Inflammatory macrophage (primary cell): ENCODE measurements around the gene MMP2.

Experiments used
- DNase-seq, 2 donors: peaks; one replicate each; pipeline ENCODE4 v3.0.0-alpha.2; 2020 to 2022

The MMP2 gene

DNA sequence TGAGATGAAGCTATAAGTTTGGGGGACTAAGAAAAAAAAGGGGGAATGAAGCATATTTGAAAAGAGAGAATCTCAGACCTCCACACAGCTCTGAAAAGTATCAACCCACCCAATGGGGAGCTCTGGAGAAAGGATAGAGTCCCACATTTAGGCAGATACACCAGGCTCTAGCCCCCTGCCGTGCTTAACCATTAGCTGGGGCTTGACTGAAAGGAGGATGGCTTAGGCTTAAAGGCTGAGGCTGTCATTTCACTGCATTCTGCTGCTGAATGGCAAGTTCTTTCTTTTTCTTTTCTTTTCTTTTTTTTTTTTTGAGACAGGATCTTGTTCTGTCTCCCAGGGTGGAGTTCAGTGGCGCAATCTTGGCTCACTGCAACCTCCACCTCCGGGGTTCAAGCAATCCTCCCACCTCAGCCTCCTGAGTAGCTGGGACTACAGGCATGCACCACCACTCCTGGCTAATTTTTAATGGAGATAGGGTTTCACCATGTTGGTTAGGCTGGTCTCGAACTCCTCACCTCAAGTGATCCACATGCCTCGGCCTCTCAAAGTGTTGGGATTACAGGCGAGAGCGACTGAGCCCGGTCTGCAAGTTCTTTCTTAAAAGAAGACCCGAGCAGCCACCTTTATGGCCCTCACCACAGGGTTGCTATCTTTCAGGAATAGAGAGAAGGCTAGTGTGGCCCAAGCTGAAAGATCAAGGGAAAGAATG, 9.0 kb upstream of the MMP2 start:
- no peak for DNase-seq

DNA sequence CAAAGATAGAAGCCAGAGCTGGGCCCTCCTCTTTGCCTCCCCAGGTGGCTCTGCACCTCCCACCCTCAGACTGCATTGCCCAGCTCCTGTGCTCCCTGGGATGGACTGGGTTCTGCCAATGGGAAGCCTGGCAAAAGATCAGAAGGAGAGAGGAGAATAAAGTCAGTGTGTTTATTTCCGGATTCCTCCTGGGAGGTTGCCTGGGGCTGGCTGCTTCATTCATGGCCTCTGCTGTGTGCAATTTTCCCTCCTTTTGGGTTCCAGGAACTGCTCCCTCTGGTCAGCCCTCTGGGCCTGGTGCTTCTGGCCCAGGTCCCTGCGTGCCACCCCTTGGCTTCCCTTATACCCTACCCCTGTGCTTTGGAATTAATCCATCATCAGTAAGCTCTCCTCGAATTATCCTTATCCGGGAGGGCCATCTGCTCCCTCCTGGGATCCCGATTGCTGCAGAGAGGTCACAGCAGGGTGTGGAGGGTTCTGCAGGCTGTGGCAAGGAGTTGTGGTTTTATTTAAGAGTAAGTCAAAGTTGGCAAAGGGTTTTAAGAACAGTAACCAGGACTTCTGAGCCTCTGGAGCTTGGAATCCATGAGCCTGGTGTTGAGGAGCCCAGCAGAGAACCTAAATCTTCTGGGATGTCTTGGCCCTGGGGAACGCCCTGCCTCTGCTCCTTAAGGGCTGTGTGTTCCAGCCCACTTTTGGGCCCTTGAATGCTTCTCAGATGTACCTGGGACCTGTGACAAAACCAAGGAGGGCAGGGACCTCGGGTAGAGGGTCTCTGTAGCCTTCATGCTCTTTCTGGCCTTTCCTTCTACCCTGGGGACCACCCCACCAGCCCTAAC, 8.2 kb upstream of the MMP2 start:
- DNase-seq = no peak

DNA sequence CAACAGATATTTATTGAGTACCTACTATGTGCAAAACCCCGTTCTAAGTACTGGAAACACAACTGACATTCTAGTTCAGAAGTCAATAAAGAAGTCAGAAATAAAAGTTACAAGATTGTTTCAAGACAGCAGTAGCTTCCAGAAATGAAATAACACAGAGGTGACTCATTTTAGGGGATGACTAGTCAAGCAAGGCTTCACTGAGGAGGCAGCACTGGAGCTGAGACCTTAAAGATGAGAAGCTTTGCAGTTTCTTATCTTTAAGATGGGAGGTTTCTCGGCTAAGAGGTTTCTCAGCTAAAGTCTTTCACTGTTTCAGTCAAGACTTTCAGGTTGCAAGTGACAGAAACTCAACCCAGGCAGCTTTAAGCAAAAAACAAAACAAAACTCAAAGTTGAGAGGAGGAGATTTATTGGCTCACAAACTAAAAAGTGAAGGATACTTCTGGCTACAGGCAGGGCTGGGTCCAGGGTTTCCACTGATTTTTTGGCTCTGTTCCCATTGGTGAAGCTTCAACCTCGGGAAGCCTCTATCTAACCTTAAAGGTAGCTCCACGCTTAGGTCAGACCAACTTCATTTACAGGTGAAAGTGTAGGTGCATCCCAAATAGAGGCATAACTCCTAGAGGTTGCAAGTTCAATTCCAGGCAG, 7.4 kb upstream of the MMP2 start:
- DNase-seq = peak; percentile 23 to 54

DNA sequence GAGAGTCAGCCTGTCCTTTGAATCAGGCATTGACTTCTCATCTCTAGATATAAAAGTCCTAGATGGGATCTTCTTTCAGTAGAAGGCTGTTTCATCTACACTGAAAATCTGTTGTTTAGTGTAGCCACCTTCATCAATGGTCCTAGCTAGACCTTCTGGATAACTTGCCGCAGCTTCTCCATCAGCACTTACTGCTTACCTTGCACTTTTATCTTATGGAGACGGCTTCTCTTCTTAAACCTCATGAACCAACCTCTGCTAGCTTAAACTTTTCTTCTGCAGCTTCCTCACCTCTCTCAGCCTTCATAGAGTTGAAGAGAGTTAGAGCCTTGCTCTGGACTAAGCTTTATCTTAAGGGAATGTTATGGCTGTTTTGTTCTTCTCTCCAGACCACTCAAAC, 5.4 kb upstream of the MMP2 start:
- DNase-seq = no peak

DNA sequence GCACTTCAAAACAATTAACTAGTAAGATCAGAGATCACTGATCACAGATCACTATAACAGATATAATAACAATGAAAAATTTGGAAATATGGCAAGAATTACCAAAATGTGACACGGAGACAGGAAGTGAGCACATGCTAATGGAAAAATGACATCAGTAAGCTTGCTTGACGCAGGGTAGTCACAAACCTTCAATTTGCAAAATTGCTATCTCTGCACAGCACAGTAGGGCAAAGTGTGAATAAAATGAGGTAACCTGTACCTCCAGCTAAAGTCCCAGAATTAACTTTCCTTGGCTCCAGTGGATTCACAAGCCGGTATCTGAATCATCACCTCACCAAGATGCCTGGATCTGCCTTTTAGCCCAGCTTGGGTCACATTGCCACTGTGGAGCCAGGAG, 4.2 kb upstream of the MMP2 start:
- no peak for DNase-seq

DNA sequence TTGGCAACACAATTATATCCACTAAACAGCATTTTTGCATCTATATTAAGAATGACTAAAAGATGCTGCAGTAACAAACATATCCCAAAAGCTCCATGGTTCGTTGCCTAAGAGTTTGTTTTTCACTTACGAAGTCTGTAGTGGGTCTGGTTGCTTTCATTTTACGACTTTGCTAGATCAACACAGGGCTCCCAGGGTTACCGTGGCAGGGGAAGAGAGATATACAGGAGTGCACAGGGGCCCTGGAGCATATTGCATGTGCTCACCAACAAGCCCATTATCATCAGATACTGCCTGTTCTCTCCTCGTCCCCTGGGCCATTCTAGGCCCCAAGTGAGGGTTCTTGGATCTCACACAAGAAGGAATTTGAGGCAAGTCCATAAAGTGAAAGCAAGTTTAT, 3.1 kb upstream of the MMP2 start:
- DNase-seq = no peak

DNA sequence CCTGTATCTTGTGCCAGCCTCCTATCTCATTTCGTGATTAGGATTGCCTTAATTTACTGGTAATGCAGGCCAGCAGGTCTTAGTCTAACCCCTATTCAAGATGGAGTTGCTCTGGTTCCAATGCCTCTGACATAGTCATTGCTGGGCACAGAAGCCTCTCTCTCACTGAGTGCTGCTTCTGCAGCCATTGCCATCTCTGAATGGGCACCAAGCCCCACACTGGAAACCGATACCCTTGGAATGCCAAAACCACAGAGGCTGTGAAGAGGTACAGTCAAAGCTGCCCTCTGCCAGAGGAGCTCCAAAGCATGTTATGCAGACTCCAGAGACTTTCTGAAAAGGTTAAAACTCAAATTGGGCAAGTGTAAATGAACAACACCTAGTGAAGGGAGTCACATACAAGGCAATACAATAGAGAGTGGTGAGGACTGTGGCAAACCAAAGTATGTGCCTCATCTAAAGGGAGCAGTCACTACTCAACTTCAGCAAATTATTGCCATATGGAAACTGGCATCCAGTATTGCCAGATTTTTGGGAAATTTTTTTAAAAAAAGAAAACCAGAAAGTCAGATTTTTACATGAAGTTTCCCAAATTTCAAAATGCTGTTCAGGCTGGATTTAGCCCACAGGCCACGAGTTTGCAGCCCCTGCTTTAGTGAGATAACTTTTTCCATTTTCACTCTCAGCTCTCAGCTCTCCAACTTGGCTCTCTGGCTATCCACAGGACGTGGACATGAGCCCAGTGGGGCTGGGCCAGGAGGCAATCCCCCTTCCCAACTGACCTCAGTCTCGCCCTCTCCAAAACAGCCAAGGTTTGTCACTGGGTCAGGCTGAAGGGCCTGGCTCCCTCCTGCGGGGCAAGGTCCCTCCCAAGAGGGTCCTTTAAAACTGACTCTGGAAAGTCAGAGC, 2.1 kb upstream of the MMP2 start:
- no peak for DNase-seq

DNA sequence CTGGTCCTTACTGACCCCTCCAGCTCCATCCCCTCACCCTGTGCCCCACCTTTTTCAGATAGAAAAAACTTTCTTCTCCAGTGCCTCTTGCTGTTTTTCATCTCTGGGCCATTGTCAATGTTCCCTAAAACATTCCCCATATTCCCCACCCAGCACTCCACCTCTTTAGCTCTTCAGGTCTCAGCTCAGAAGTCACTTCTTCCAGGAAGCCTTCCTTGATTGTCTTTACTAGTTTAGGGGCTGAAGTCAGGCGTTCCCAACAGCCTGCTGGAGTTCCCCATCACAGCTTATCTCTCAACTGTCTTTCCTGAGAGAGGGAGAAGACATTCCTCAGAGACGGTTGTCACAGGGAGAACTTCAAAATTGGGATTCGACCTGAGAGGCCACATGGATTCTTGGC, 1.3 kb upstream of the MMP2 start:
- no peak for DNase-seq

DNA sequence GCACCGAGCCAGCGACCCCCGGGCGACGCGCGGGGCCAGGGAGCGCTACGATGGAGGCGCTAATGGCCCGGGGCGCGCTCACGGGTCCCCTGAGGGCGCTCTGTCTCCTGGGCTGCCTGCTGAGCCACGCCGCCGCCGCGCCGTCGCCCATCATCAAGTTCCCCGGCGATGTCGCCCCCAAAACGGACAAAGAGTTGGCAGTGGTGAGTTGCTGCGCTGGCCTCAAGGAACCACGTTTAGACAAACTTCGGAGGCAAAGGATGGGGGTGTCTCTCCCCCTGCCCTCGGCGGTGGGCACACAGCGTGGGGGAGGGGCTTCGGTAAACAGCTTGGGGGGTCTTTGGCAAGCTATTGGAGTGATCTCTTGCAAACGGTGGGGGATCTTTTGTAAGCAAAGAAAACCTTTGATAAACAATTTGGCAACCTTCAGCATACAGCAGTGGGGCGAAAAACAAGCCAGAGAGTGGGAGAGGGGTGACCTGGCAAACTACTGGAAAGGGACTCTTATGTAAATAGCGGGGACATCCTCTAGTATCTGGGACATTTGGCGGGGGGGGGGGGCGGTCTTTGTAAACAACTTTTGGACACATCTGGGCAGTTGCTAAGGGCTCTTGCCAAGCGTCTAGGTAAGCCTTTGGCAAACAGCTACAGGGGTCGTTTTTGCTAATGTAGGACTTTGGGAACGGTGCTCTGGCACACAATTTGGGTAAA, 587 bp downstream of the MMP2 start:
- no peak for DNase-seq

DNA sequence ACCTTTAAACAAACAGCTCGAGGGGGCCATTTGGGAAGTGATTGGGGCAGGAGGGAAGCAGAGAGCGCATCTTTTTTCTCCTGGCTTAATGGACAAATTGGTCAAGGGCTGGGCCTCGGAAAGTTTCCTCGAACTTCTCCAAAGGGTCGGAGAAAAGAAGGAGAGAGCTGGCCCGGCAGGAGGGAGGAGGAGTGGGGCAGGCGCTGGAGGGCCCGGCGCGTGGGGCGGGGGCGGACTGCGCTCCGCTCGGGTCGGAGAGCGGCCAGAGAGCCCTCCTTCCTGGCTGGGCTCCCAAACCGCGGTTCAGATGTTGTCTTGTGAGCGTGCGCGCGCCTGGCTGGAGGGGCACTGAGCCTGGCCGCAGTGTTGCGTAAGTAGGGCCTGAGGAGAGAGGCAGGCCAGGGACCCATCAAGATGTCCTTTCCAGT, 1.2 kb downstream of the MMP2 start:
- DNase-seq = peak in 1 of 2 donors; percentile 40

DNA sequence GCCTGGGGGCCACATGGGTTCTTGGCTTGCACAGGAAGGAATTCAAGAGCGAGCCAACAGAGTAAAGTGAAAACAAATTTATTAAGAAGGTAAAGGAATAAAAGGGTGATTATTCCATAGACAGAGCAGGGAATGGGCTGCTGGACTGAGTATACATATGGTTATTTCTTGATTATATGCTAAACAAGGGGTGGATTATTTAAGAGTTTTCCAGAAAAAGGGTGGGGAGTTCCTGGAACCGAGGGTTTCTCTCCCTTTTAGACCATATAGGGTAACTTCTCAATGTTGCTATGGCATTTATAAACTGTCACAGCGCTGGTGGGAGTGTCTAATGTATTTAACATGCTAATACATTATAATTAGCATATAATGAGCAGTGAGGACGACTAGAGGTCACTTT, 2.0 kb downstream of the MMP2 start:
- DNase-seq = no peak

DNA sequence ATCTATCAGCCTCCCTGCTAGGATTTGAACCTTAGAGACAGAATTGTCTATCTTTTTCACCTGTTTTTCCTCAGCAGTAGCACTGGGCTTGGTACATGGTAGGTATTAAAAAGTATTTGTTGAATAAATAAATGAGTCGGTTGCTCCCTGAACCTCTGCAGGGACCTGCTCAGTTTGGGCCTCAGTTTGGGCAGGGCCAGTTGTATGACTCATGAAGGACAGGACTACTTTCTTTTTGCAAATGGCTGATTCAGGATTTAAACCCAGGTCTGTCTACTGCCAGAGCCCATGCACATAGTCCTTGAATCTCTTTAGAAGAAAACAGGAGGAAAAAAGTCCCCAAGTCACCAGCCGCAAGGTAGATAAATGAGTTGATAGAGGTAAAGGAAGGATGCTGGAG, 3.1 kb downstream of the MMP2 start:
- no peak for DNase-seq

DNA sequence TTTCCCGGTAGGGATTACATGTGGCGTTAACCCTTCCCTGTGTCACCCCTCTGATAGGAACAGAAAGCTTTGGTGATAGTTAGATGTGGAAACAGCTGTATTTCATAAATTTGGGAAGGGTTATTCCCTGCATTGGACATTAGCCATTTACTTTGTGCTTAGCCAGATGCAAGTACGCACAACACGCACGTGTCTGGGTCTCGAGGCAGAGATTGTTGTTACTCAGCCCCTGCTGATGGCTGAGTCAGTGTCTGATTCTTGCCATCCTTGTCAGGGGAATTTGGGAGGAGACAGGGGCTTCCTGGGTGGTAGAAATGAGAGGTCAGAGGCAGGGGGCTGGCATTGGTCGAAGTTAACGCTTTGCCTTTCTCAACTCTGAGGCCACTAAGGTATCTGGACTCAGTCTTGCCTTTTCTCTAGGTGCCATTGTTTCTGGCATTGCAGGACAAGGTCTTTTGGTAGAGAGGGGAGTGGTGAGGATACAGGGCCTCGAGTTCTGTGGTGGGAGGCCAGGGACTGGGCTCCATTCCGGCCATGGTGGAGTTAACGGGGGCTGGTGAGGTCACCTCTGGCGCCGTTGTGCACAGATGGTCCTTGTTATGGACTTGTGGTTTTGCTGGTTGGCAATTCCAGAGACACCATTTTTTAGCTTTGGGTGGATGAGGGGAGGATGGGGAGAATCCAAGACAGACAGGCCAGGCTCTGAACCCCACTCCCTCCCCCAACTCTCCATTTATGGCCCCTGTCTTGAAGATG, 8.2 kb downstream of the MMP2 start:
- no peak for DNase-seq

DNA sequence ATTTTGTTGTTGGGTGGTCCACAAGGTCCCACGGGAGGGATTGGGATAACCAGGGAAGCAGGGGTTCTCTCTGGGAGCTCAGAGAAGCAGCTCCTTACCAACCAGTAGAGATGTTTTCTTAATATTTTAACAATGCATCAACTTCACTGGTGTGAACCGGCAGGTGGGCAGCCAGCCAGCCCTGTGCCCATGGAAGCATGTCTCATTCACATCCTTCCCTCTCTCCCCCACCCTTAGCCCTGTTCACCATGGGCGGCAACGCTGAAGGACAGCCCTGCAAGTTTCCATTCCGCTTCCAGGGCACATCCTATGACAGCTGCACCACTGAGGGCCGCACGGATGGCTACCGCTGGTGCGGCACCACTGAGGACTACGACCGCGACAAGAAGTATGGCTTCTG, 9.3 kb downstream of the MMP2 start:
- no peak for DNase-seq

DNA sequence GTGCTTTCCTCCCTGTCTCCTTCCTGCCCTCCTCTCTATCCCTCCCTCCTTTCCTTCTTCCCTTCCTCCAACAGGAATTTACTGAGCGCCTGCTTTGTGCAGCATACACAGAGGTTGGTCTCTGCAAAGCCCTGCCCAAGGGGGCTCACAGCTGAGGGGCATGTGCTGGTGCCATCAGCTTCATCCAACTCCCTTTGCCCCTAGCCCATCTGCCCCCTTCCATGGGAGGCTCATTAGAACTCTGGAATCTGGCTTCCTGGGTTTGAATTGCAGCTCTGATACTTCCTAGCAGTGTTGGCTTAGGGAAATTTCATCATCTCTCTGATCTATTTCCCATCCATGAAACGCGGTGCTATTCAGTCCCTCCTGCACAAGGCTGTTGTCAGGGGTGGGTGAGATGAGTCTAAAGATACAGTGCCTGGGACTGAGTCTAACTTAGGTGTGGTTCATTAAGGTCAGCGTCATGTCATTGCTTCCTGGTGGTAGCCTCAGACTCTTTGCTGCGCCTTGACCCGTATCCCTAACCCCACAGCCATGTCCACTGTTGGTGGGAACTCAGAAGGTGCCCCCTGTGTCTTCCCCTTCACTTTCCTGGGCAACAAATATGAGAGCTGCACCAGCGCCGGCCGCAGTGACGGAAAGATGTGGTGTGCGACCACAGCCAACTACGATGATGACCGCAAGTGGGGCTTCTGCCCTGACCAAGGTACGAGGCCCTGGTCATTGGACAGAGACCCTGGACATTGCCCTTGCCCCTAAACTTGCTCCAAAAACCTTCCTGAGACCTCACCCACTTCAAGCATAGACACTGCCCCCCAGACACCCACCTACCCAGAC, 10.3 kb downstream of the MMP2 start:
- DNase-seq = no peak

DNA sequence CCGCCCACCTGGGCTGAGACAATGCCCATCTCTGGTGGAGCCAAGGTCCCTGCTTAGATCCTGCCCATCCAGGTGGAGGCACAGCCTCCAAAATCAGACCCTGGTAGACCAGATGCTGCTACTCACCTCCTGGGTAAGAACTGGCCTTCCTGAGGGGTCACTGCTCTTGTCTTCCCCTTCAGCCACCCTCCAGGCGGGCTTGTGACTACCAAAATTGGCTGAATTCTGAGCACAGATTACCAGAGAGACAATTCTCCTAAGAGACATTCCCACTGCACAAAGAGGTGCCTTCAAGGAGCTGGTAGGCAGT, 10.9 kb downstream of the MMP2 start:
- DNase-seq = no peak

DNA sequence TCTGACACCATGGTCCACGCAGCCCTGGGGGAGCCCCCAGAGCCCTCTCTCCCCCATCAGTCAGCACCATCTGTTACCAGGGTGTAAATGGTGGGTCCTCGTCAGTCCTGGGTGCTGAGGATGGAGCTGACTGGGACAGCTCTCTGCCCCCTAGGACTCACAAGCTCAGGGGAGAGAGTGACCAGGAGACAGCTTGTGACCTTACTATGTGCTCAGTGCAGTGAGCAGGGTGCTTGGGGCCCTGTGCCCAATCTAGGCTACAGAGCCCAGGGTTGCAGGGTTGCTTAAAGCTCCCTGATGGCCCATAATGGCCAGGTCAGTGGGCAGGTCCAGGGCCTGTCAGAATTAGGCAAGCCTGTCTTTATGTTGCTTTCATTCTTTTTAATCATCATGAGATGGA, 11.3 kb downstream of the MMP2 start:
- DNase-seq = no peak

DNA sequence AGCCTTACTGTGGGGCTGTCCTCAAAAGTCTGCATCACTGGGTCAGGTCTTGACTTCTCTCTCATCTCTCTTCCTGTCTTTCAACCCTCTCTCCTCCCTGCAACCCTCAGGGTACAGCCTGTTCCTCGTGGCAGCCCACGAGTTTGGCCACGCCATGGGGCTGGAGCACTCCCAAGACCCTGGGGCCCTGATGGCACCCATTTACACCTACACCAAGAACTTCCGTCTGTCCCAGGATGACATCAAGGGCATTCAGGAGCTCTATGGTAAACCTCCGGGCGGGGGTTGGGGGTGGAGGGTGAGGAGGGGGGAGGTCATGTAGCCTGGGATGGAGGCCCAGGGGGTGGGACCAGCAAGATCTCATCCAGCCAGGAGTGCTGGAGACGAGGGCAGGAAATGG, 12.7 kb downstream of the MMP2 start:
- no peak for DNase-seq

DNA sequence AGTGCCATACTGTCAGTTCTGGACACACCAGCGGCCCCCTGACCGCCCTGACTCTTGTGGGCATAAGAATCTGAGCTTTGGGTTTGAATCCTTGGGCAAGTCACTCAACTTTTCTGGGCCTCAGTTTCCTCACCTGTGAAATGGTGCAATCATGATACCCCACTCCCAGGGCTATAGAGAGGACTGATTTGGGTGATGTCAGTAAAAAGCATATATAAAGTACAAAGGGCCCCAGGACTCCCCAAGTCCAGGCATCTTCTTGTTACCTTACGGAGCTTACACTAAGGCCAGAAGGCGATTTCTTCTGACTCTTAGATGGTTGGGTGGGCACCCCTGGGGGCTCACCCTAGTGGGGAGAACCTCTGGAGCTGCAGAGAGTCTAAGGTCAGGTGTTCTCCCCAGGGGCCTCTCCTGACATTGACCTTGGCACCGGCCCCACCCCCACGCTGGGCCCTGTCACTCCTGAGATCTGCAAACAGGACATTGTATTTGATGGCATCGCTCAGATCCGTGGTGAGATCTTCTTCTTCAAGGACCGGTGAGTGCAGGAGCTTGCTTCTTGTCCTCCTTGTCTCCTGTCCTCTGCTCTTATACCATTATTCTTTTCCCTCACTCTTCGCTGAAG, 13.9 kb downstream of the MMP2 start:
- no peak for DNase-seq

DNA sequence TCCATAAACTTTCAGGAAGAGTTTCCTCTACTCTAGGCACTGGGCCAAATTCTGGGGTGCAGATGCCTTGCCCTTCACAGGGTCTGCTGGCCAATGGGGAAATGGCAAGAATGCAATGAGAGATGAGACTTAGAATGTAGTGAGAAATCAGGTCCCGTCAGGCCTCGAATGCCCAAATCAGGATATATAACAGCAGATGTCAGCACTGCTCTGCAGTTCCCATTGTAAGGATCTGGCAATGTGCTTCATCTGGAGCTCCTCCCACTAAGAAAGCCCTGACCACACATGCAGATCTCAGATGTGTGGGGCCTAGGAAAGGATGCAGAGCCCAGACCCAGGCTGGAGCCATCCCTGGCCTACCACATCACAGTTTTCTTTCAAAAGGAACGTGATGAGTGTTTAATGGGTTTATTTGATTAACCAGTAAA, 16.0 kb downstream of the MMP2 start:
- DNase-seq = peak; percentile 77
